Measurements from ENCODE around the gene COX17. TPM values are rescaled to one million over a fixed set of nuclear protein-coding genes. Genes with fewer than 3 reads are reported as not detected.
A peak's percentile ranks its signal among the peaks of the same experiment; 100 is the strongest.

The COX17 gene
- total and polyA plus RNA-seq, 4 experiments from 2014 or later, result 46.1 to 88.2 (median 63.6) TPM

DNA sequence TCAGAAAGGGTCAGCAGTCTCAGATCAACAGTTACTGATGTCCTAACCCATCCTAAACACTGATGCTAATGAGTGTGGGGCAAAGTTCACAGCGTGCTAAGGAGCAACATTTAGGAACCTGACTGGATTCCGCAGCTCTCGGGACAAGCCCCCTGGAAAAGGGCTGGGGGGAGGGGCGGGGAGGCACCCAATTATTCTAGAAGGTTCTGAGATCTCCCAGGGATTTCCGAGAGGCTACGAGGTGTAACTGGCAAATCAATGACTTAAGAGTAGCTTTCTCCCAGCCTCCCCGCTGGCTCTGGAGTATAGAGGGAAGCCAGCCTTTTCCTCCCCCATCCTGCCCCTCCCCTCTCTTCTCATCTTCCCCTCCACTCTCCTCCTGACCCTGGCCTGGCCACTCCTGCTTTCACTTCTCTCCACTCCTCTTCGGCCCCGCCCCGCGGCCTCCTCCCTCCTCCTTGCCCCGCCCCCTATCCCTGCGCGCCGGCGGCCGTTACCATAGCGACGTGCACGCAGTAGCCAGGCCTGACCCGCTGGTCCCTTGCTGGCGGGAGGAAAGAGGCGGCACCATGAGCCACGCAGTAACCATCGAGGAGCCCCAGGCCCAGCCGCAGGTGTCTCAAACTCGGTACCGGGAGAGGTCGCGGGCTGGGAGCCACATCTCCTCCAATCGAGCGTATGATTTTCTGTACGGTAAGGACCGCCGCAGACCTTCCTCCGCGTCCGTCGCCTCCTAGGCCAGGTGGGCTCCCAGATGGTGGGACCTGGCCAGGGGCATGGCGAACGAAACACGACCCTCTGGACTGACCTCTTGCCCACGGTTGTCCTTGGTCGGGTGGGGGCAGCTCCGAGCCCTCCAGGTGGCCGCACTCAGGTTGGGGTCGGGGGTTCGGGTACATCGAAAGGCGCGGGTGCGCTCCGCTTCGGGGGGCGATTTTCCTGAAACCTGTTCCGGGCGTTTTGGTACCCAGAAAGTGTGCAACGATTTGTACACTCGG, 25.6 kb upstream of the COX17 start, which contains the start of gene CFAP91:
Gene CFAP91 (plus strand): TSS at position 493 of the 998 bp plus-strand sequence. CDS start 77 bp downstream, at position 570.
- peaks cover 25% of the 10 kb centered on the region for H3K4me1 ChIP-seq (ENCODE audit: insufficient read depth, low read length)
- no peaks in the 10 kb centered on the region for H3K36me3 Mint-ChIP-seq

DNA sequence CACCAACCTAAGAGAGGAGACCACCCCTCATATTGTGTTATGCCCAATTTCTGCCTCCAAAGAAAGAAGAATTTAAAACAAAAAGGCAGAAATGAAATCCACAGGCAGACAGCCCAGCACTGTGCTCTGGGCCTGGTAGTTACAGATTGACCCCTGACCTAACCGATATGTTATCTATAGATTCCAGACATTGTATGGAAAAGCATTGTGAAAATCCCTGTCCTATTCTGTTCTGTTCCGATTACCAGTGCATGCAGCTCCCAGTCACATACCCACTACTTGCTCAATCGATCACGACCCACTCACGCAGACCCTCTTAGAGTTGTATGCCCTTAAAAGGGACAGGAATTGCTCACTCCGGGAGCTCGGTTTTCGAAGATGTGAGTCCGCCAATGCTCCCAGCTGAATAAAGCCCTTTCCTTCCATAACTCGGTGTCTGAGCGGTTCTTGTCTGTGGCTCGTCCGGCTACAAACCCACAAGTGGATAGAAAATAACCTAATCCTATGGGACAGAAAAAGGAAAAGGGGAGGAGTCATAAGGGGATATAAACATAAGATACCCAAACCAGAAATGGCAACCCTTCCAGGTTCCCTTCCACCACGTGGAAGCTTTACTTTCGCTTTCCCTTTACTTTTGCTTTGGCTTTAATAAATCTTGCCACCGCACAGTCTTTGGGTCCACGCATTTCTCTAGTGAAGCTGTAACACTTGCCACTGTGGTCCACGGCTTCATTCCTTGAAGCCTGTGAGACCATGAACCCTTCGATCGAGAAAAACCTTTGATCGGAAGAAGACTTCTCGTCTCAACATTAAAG, 23.9 kb upstream of the COX17 start:
- no peaks in the 10 kb centered on the region for H3K9me3 ChIP-seq (ENCODE audit: control insufficient read depth in 1 of 2, low read length in 2 of 2)
- ChIA-PET CTCF (ENCODE audit: partially characterized antibody) (interaction anchor here (1.8 kb wide), 1 partner anchor 20 kb away, joined by 4 read pairs; no protein-coding TSS in a partner anchor), POLR2A (ENCODE audit: partially characterized antibody) (no interaction called here)
- H3K9me3 Mint-ChIP-seq, result no peaks in the 10 kb centered on the region
- DNase-seq, result no peak
- H3K4me3 ChIP-seq (ENCODE audit: low read length in 2 of 2), result no peak overlapping the region
- H3K36me3 Mint-ChIP-seq, result no peaks in the 10 kb centered on the region
- H3K4me3 Mint-ChIP-seq, result peak overlapping the region in 6 of 8 donors; percentile 27 to 67 (median 53)
- peaks cover 15 to 46% (median 25%) of the 10 kb centered on the region in 4 donors for H3K4me1 Mint-ChIP-seq
- H3K27ac ChIP-seq (ENCODE audit: low read depth, low read length), result peak overlapping the region; percentile 12
- no peaks in the 10 kb centered on the region for H3K27me3 Mint-ChIP-seq
- intact Hi-C loops (cut with micrococcal nuclease), result no loop called here
- H3K4me1 ChIP-seq (ENCODE audit: insufficient read depth, low read length), result peaks cover 25% of the 10 kb centered on the region
- H3K27me3 ChIP-seq (ENCODE audit: insufficient read depth, low read length), result no peaks in the 10 kb centered on the region
- no peaks in the 10 kb centered on the region for H3K36me3 ChIP-seq (ENCODE audit: insufficient read depth, low read length)
- peak overlapping the region; percentile 73 to 94 (median 84) for H3K27ac Mint-ChIP-seq

More for the DNA sequence above, 25.6 kb upstream of the COX17 start, which contains the start of gene CFAP91:
- no peaks in the 10 kb centered on the region for H3K27me3 Mint-ChIP-seq
- H3K4me1 Mint-ChIP-seq, result peaks cover 15 to 46% (median 25%) of the 10 kb centered on the region in 4 donors
- ChIA-PET CTCF (ENCODE audit: partially characterized antibody) (no interaction called here), POLR2A (ENCODE audit: partially characterized antibody) (no interaction called here)
- H3K4me3 Mint-ChIP-seq, result peak within 1 kb of the TSS; percentile 80 to 89 (median 82)
- H3K27ac ChIP-seq (ENCODE audit: low read depth, low read length), result peak within 1 kb of the TSS; percentile 24
- no peaks in the 10 kb centered on the region for H3K27me3 ChIP-seq (ENCODE audit: insufficient read depth, low read length)
- intact Hi-C loops (cut with micrococcal nuclease), result loop anchor here (1.0 kb wide), 1 partner anchor 26 kb away; the partner anchor contains the start of gene COX17
- H3K4me3 ChIP-seq (ENCODE audit: low read length in 2 of 2), result peak within 1 kb of the TSS; percentile 14 to 53
- peak within 1 kb of the TSS; percentile 42 to 85 (median 73) for H3K27ac Mint-ChIP-seq
- H3K9me3 Mint-ChIP-seq, result no peaks in the 10 kb centered on the region
- H3K9me3 ChIP-seq (ENCODE audit: control insufficient read depth in 1 of 2, low read length in 2 of 2), result no peaks in the 10 kb centered on the region
- no peaks in the 10 kb centered on the region for H3K36me3 ChIP-seq (ENCODE audit: insufficient read depth, low read length)
- peak; percentile 70 to 85 (median 77) for DNase-seq

- intact Hi-C loops (cut with micrococcal nuclease), result no loop called here
- DNase-seq, result peak; percentile 16 to 75 (median 41)
- no peaks in the 10 kb centered on the region for H3K27me3 Mint-ChIP-seq
- H3K27ac Mint-ChIP-seq, result peak overlapping the region; percentile 73 to 94 (median 84)
- peaks cover 15 to 46% (median 25%) of the 10 kb centered on the region in 4 donors for H3K4me1 Mint-ChIP-seq
- Histone ChIP-seq H3K4me1 (ENCODE audit: insufficient read depth, low read length) (peaks cover 25% of the 10 kb centered on the region), H3K9me3 (ENCODE audit: control insufficient read depth in 1 of 2, low read length in 2 of 2) (no peaks in the 10 kb centered on the region), H3K27me3 (ENCODE audit: insufficient read depth, low read length) (no peaks in the 10 kb centered on the region), H3K27ac (ENCODE audit: low read depth, low read length) (peak overlapping the region; percentile 12), H3K4me3 (ENCODE audit: low read length in 2 of 2) (no peak overlapping the region), H3K36me3 (ENCODE audit: insufficient read depth, low read length) (no peaks in the 10 kb centered on the region)
- ChIA-PET POLR2A (ENCODE audit: partially characterized antibody) (no interaction called here), CTCF (ENCODE audit: partially characterized antibody) (interaction anchor here (1.8 kb wide), 1 partner anchor 20 kb away, joined by 4 read pairs; no protein-coding TSS in a partner anchor)
- H3K9me3 Mint-ChIP-seq, result no peaks in the 10 kb centered on the region
- no peaks in the 10 kb centered on the region for H3K36me3 Mint-ChIP-seq
- peak overlapping the region in 7 of 8 donors; percentile 17 to 67 (median 39) for H3K4me3 Mint-ChIP-seq
Observed at GRCh38 chr3:119700269-119700919, 23.2 kb upstream of the COX17 start.

DNA sequence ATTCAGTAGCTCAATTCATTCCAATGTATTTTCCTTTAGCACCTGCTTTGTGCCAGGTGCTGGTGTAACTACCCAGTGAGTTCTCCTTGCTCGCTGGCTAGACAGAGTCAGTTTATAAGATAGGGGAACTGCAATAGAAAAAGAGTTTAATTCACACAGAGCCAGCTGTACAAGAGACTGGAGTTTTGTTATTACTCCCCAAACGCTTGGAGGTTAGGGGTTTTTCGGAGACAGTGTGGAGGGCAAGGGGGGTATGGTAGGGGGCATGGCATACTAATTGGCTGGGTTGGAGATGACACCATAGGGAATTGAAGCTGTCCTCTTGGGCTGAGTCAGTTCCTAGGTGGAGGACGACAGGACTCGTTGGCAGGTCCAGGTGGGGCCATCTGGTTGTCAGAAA, 20.2 kb upstream of the COX17 start:
- no peaks in the 10 kb centered on the region for H3K36me3 ChIP-seq (ENCODE audit: insufficient read depth, low read length)
- DNase-seq, result no peak
- no peak overlapping the region for H3K27ac Mint-ChIP-seq
- H3K4me3 ChIP-seq (ENCODE audit: low read length in 2 of 2), result no peak overlapping the region
- peaks cover 22% of the 10 kb centered on the region for H3K4me1 ChIP-seq (ENCODE audit: insufficient read depth, low read length)
- intact Hi-C loops (cut with micrococcal nuclease), result no loop called here
- no peaks in the 10 kb centered on the region for H3K9me3 Mint-ChIP-seq
- no peaks in the 10 kb centered on the region for H3K27me3 ChIP-seq (ENCODE audit: insufficient read depth, low read length)
- H3K27ac ChIP-seq (ENCODE audit: low read depth, low read length), result no peak overlapping the region
- ChIA-PET CTCF (ENCODE audit: partially characterized antibody) (interaction anchor here (0.7 kb wide), 1 partner anchor 42 kb away, joined by 3 read pairs; no protein-coding TSS in a partner anchor), POLR2A (ENCODE audit: partially characterized antibody) (no interaction called here)
- no peaks in the 10 kb centered on the region for H3K9me3 ChIP-seq (ENCODE audit: control insufficient read depth in 1 of 2, low read length in 2 of 2)
- peaks cover 15 to 31% (median 18%) of the 10 kb centered on the region in 4 donors for H3K4me1 Mint-ChIP-seq
- no peak overlapping the region for H3K4me3 Mint-ChIP-seq
- peaks cover 0 to 2% of the 10 kb centered on the region in 2 donors for H3K27me3 Mint-ChIP-seq
- no peaks in the 10 kb centered on the region for H3K36me3 Mint-ChIP-seq

- peaks cover 5% of the 10 kb centered on the region for H3K4me1 ChIP-seq (ENCODE audit: insufficient read depth, low read length)
- Mint-ChIP-seq H3K36me3 (no peaks in the 10 kb centered on the region), H3K9me3 (no peaks in the 10 kb centered on the region), H3K4me1 (peaks cover 9 to 13% (median 10%) of the 10 kb centered on the region in 4 donors), H3K27me3 (peaks cover 0 to 2% of the 10 kb centered on the region in 2 donors), H3K4me3 (no peak overlapping the region), H3K27ac (peak overlapping the region in 1 of 7 donors; percentile 47)
- H3K9me3 ChIP-seq (ENCODE audit: control insufficient read depth in 1 of 2, low read length in 2 of 2), result no peaks in the 10 kb centered on the region
- CTCF ChIA-PET (ENCODE audit: partially characterized antibody), result no interaction called here
- DNase-seq, result no peak
- no peaks in the 10 kb centered on the region for H3K36me3 ChIP-seq (ENCODE audit: insufficient read depth, low read length)
- no peaks in the 10 kb centered on the region for H3K27me3 ChIP-seq (ENCODE audit: insufficient read depth, low read length)
- H3K27ac ChIP-seq (ENCODE audit: low read depth, low read length), result no peak overlapping the region
- no peak overlapping the region for H3K4me3 ChIP-seq (ENCODE audit: low read length in 2 of 2)
- POLR2A ChIA-PET (ENCODE audit: partially characterized antibody), result interaction anchor here (0.7 kb wide), 1 partner anchor 13 kb away, joined by 3 read pairs; no protein-coding TSS in a partner anchor
- intact Hi-C loops (cut with micrococcal nuclease), result no loop called here
Observed at GRCh38 chr3:119695480-119695879, 18.3 kb upstream of the COX17 start.

DNA sequence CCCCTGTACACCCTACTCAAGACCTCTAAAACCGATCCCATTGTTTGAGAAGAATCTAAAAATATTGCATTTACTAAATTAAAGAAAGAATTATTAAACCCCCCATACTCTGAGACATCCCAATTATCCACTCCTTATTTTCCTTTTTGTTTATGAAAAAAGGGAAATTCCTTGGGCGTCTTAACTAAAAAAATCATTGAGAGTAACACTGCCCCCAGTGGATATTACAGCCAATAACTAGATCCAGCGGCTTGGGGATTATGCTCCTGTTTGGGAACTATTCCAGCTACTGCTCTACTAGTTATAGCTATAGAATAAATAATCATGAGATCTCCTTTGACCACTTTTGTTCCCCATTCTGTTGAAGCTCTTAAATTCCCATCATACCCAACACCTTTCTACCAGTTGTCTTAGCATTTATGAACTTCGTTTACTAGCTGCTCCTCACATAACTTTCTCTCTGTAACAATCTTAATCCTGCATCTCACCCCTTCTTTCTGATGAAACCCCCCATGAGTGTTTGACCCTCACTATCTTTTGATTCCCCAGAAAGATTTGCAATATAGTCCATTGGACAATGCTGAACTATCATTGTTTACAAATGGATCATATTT, 12.9 kb upstream of the COX17 start:
- Histone ChIP-seq H3K27ac (ENCODE audit: low read depth, low read length) (no peak overlapping the region), H3K4me3 (ENCODE audit: low read length in 2 of 2) (no peak overlapping the region), H3K27me3 (ENCODE audit: insufficient read depth, low read length) (no peaks in the 10 kb centered on the region), H3K9me3 (ENCODE audit: control insufficient read depth in 1 of 2, low read length in 2 of 2) (no peaks in the 10 kb centered on the region), H3K4me1 (ENCODE audit: insufficient read depth, low read length) (no peaks in the 10 kb centered on the region), H3K36me3 (ENCODE audit: insufficient read depth, low read length) (no peaks in the 10 kb centered on the region)
- Mint-ChIP-seq H3K36me3 (no peaks in the 10 kb centered on the region), H3K4me3 (no peak overlapping the region), H3K4me1 (no peaks in the 10 kb centered on the region), H3K9me3 (peaks cover 0 to 5% (median 2%) of the 10 kb centered on the region in 8 donors), H3K27me3 (peaks cover 3% of the 10 kb centered on the region in 2 donors), H3K27ac (no peak overlapping the region)
- intact Hi-C loops (cut with micrococcal nuclease), result no loop called here
- CTCF ChIA-PET (ENCODE audit: partially characterized antibody), result interaction anchor here (0.8 to 1.9 kb wide), 7 partner anchors 9 to 420 kb away, joined by 3 to 8 read pairs (median 4); partner anchors contain the start of gene COX17
- POLR2A ChIA-PET (ENCODE audit: partially characterized antibody), result no interaction called here
- no peak for DNase-seq

Measured in CD4-positive, alpha-beta memory T cell (primary cell).